ENCODE data around the gene MET.
"Not testable (repeated sequence)": the region's sequence is repeated elsewhere in the genome, so short reads cannot be mapped to it uniquely, and the experiment has no call there.

The MET gene

DNA sequence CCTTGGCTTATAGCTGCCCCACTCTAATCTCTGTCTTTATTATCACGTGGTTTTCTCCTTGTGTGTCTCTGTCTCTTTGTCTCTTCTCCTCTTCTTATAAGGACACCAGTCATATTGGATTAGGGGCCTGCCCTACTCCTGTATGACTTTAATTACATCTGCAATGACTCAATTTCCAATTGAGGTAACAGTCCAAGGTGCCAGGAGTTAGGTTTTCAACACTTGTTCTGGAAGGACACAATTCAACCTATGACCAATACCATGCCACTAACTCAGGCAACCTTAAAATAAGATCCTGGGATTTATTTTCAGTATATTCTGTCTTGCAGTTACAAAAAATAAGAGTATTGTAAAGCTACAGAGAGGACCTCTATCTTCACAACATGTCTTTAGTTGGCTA is 21.6 kb upstream of the MET start:
- TF ChIP-seq, protein P1, sequence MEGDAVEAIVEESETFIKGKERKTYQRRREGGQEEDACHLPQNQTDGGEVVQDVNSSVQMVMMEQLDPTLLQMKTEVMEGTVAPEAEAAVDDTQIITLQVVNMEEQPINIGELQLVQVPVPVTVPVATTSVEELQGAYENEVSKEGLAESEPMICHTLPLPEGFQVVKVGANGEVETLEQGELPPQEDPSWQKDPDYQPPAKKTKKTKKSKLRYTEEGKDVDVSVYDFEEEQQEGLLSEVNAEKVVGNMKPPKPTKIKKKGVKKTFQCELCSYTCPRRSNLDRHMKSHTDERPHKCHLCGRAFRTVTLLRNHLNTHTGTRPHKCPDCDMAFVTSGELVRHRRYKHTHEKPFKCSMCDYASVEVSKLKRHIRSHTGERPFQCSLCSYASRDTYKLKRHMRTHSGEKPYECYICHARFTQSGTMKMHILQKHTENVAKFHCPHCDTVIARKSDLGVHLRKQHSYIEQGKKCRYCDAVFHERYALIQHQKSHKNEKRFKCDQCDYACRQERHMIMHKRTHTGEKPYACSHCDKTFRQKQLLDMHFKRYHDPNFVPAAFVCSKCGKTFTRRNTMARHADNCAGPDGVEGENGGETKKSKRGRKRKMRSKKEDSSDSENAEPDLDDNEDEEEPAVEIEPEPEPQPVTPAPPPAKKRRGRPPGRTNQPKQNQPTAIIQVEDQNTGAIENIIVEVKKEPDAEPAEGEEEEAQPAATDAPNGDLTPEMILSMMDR (IDR thresholded peaks at IDR 0.05; ENCODE audit: low read depth, low read length): no peak
- DNase-seq (ENCODE audit: extremely low read depth, low read depth): no peak

DNA sequence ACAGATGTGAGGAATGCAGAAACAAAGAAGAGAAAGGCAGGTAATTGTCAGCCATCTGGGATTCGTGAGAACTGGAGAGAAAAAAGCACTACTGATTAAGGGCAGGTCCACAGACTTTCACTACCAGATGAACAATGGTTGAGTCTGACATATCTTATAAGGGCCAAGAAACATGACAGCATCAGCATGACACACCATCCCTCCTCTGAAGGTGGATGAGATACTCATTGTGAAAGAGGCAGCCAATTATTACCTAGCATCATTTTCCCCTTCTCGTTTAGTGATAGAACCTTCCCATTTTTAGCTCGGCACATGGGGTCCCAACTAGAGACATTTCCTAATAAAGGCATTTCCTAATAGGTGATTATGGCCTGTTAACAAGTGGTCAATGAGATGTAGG is 19.2 kb upstream of the MET start:
- no peak for DNase-seq (ENCODE audit: extremely low read depth, low read depth)
- TF ChIP-seq, protein P1 (IDR thresholded peaks at IDR 0.05; ENCODE audit: low read depth, low read length): no peak

DNA sequence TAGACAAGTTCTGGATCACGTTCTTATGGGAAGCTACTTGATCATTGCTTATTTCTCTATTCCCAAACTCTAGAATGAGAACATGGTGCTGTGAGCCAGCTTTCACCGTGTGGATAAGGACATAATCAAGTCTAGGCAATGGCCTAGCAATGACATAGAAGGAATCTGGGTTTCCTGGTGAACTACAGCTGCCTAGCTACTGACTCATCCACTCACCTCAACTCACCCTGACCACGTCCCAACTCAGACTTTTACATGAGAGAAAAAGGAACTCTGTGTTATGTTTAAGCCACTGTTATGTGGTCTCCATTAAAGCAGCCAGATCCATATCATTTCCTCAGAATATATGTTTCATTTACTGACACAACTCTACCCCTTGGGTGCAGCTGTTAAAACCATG is 18.8 kb upstream of the MET start:
- TF ChIP-seq, protein P1 (IDR thresholded peaks at IDR 0.05; ENCODE audit: low read depth, low read length): no peak
- no peak for DNase-seq (ENCODE audit: extremely low read depth, low read depth)

DNA sequence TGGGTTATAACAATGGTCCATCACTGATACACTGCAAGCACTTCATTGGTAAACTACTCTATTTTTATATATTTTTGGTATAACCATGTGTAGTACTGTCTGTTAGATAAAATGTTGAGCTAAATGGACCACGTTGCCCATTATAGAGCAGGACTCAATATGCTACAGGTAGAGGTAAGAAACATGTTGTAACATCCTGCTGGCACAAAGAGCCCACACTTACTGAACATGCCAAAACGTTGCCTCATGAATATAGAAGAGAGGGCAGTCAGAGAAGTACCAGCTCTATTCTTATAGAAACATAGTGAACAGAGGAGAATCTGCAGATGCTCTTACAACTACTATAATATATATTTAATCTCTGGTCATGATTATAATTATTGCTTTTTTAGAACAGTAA is 18.4 kb upstream of the MET start:
- DNase-seq (ENCODE audit: extremely low read depth, low read depth): no peak
- TF ChIP-seq, protein P1 (IDR thresholded peaks at IDR 0.05; ENCODE audit: low read depth, low read length): no peak

DNA sequence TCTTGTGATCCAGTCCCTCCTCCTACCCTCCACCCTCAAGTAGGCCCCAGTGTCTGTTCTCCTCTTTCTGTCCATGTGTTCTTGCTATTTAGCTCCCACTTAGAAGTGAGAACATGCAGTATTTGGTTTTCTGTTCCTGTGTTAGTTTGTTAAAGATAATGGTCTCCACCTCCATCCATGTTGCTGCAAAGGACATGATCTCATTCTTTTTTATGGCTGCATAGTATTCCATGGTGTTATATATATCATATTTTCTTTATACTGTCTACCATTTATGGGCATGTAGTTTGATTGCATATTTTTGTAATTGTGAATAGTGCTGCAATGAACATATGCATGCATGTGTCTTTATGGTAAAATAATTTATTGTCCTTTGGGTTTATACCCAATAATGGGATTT is 12.7 kb upstream of the MET start:
- not testable (repeated sequence) for DNase-seq (ENCODE audit: extremely low read depth, low read depth)

DNA sequence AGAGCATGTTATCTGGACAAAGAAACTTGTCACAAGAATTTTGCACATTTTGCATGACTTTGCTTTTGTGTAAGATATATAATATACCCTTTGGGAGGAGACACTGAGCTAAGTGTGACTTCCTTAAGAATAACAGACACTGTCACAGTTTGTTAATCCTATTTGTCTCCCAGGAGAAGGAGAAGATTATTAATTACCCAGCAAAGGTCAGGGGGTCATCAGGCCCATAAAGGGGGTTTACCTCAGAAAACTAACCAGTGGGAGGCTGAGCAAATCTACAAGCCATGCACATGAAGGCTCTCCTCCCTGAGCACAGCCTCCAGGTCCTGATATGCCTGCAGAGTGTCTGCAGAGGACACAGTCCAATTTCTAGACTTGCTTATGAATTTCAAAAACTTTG is 10.1 kb upstream of the MET start:
- TF ChIP-seq, protein P1 (IDR thresholded peaks at IDR 0.05; ENCODE audit: low read depth, low read length): no peak
- DNase-seq (ENCODE audit: extremely low read depth, low read depth): no peak

DNA sequence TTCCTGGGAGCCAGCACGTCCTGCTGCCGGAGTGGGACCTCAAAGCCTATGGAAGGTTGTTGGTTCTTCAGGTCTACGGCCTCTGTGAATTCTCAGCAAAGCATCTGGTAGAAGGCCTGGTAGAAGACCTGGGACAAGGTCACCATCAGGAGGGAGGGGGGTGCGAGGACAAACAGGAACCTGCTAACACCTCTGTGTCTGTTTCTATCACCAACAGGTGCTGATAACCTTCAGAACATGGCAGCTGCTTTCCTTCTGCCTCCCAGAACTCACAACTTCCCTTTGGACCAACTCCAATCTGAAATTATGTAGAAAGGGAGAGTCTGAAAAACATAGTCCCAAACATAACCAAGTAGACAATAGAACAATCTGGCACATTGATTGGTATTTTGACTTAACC is 8.3 kb upstream of the MET start:
- TF ChIP-seq, protein P1 (IDR thresholded peaks at IDR 0.05; ENCODE audit: low read depth, low read length): no peak
- no peak for DNase-seq (ENCODE audit: extremely low read depth, low read depth)

DNA sequence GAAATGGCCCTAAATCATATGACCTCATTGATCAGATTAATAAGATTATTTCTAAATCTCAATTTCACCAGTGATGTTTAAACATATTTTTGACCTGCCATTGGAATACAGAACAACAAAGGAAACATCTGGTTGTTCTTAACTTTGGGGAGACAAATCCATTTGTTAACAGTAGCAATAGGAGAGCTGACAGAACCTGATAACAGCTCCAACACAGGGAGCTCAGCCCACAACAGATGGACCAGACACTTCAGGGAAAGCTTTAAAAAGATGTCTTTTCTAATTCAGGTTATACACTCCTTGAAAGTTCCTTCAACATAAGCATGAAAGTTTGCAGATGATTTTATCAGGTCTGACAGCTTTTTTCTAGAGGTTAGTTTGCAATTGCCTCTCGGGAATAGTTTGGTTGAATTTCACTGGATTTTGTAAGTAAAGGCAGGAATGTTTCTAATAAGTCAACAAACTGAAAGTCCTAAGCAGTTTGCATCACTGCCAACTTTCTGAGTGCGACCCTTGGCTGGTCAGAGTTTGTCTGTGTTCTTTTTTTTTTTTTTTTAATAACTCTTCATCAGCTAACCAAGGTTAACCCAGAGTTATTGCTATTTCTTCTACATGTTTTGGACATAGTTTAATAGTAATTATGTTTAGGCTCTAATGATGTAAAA is 6.5 kb upstream of the MET start:
- TF ChIP-seq, protein P1 (IDR thresholded peaks at IDR 0.05; ENCODE audit: low read depth, low read length): no peak

More for the DNA sequence above, 6.5 kb upstream of the MET start:
- no peak for DNase-seq (ENCODE audit: extremely low read depth, low read depth)

Data from AG09319 (cell line).